GDM1 (cell line): ENCODE data around the gene PBLD.
"Not testable (repeated sequence)": the region's sequence is repeated elsewhere in the genome, so short reads cannot be mapped to it uniquely, and the experiment has no call there.

Experiments used
- DNase-seq: peaks from one replicate; lab custom pipeline; 2025; lab: John Stamatoyannopoulos, UW

The PBLD gene

GRCh38 chr10:68278906-68279753, 53.6 kb downstream of the PBLD start:
- not testable (repeated sequence) for DNase-seq

GRCh38 chr10:68277814-68278213, 54.9 kb downstream of the PBLD start:
- not testable (repeated sequence) for DNase-seq

GRCh38 chr10:68276224-68276623, 56.5 kb downstream of the PBLD start:
- DNase-seq, result no peak

GRCh38 chr10:68275600-68276126, 57.1 kb downstream of the PBLD start:
- DNase-seq, result no peak

GRCh38 chr10:68272833-68273232, 59.9 kb downstream of the PBLD start:
- no peak for DNase-seq

- no peak for DNase-seq
Measured at GRCh38 chr10:68271196-68271882, 61.4 kb downstream of the PBLD start.

GRCh38 chr10:68269562-68270290, 63.0 kb downstream of the PBLD start:
- no peak for DNase-seq

- DNase-seq, result no peak
Measured at GRCh38 chr10:68261132-68261856, 71.4 kb downstream of the PBLD start.

GRCh38 chr10:68253346-68253745, 79.4 kb downstream of the PBLD start:
- DNase-seq, result no peak

GRCh38 chr10:68251625-68252495, 80.9 kb downstream of the PBLD start:
- no peak for DNase-seq

GRCh38 chr10:68251151-68251550, 81.6 kb downstream of the PBLD start:
- DNase-seq, result no peak

GRCh38 chr10:68249297-68249696, 83.4 kb downstream of the PBLD start:
- DNase-seq, result no peak

- no peak for DNase-seq
Measured at GRCh38 chr10:68247931-68248330, 84.8 kb downstream of the PBLD start.

- DNase-seq, result not testable (repeated sequence)
Measured at GRCh38 chr10:68246397-68246796, 86.3 kb downstream of the PBLD start.

GRCh38 chr10:68242051-68242450, 90.7 kb downstream of the PBLD start:
- DNase-seq, result no peak

GRCh38 chr10:68239596-68240150, 93.1 kb downstream of the PBLD start:
- DNase-seq, result no peak

- DNase-seq, result no peak
Measured at GRCh38 chr10:68239069-68239468, 93.7 kb downstream of the PBLD start.

GRCh38 chr10:68238371-68238770, 94.4 kb downstream of the PBLD start:
- no peak for DNase-seq

GRCh38 chr10:68237173-68237572, 95.6 kb downstream of the PBLD start:
- DNase-seq, result no peak

- no peak for DNase-seq
Measured at GRCh38 chr10:68235581-68235980, 97.1 kb downstream of the PBLD start.
